NCI-H187 (cell line): ENCODE results near the gene DPYD.

Experiments used
- DNase-seq, 2 experiments: peaks; one replicate each; lab custom pipeline; 2025; lab: John Stamatoyannopoulos, UW

DPYD gene

GRCh38 chr1:97693601-97694000, 227.2 kb downstream of the DPYD start:
- no peak for DNase-seq

DNA sequence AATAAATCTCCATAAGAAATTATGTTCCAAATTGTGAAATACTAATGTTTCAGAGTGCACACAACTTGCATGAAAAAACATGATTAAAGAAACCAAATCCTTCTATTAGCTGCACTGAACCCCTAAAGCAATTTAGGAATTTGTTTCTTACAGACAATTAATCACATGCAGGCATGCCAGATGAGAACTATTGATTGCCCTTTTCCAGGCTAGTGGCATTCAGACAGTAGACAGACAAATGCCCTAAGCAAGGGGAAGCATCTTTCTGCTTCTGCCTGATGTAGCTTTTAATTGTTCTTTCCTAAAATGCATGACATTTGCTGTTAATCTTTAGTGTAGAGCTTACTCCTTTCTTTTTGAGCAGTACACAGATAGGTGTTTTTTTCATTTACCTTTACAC, 229.5 kb downstream of the DPYD start:
- no peak for DNase-seq

DNA sequence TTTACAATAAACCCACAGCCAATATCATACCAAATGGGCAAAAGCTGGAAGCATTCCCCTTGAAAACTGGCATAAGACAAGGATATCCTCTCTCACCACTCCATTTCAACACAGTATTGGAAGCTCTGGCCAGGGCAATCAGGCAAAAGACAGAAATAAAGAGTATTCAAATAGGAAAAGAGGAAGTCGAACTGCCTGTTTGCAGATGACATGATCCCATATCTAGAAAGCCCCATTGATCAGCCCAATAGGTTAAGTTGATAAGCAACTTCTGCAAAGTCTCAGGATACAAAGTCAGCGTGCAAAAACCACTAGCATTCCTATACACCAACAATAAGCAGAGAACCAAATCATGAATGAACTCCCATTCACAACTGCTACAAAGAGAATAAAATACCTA, 235.5 kb downstream of the DPYD start:
- DNase-seq: no peak

- DNase-seq: no peak
Measured at GRCh38 chr1:97680894-97681293, 239.9 kb downstream of the DPYD start.

- DNase-seq: peak in 1 of 2 experiments; percentile 23
Measured at GRCh38 chr1:97680470-97680869, 240.4 kb downstream of the DPYD start.

DNA sequence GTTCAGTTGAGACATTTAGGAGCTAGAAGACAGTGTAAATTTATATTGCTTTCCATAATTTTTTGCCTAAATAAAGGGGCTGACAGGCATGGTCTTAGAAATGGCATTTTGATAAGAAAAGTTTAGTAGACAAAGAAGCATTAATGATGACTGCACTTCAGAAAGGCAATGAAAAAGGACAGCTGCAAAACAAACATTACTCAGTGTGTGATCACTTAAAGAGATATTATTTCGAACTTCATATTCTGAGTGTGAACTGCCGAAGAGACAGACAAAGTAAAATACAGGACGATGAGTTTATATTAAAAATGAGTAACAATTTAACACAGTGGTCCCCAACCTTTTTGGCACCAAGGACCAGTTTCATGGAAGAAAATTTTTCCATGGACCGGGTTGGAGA, 243.1 kb downstream of the DPYD start:
- DNase-seq: no peak

DNA sequence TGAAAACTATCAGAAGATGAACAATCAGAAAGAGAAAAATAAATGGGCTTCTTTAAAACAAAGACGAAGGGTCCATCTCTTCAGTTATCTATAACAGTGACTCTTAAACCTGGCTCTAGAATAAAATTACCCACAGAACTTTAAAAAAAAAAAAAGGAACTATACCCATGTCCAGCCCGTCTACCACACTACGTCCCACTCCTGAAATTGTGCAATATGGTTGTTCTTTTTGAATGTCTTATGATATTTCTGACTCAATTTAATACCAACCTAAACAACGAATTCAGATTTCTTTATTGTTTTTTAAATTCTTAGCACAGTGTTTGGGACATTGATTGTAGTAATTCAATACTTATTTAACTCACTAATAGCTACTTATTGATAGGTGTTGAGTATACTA, 246.3 kb downstream of the DPYD start:
- no peak for DNase-seq

GRCh38 chr1:97668945-97669344, 251.9 kb downstream of the DPYD start:
- no peak for DNase-seq

GRCh38 chr1:97660431-97661105, 260.3 kb downstream of the DPYD start:
- no peak for DNase-seq

DNA sequence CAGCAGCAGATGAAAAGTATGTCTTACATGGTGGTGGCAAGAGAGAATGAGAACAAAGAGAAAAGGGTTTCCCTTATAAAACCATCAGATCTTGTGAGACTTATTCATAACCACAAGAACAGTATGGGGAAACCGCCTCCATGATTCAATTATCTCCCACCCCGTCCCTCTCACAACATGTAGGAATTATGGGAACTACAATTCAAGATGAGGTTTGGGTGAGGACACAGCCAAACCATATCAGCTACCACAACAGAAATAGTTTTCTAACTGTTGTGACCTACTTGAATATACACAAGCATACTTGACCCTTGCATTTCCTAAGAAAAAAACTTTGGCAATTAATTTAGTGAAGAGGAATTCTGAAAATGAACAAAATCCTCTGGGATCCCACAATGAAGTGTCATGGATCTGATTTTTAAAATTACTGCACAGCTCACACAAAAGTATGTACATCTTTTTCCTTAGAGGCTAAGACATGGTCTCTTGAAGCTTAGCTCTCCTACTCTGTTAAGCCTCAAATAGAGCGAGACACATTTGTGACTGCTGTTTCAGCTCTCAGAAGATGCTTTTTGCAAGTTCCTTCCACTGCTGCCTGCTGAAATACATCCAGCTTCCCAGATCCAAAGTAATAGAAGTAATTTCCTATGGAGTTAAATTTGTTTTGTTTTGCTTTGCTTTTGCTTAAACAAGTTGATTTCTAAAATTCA, 265.8 kb downstream of the DPYD start:
- DNase-seq: no peak

DNA sequence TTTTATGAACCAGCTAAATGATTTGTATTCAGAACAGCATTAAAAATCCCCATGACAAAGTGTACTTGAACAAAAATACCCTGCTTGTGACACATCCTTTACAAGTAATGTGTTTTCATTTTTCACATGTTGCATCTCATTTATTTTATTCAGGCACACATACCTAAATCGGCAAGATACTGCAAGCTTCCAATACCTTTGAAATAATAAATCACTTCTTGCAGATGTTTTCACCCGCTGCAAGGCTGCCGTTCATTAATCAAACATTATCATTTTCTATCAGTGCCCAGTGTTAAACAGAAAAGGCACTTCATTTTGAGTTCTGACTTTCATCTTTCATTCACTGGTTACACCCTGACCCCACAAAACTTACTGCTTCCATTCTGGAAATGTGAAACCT, 269.6 kb downstream of the DPYD start:
- DNase-seq: no peak

GRCh38 chr1:97649591-97649990, 271.2 kb downstream of the DPYD start:
- no peak for DNase-seq

DNA sequence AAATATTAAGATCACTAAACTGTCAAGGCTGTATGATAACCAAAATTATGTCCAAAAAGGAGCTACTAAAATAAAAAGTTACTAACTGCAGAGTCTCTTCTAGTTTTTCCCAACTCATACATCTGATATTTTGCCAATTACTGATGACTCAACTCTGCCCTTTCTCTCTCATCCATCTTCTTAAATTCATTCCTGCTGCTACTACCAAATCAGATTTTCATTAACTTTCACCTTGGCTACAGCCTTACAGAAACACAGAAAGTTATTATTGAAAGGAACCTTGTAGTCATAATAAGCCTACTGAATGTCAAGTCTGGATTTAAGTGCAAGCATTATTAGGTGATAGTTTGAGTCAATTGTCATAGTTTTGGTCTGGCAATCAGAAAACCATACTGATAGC, 273.1 kb downstream of the DPYD start:
- no peak for DNase-seq

GRCh38 chr1:97646071-97646470, 274.8 kb downstream of the DPYD start:
- DNase-seq: no peak

DNA sequence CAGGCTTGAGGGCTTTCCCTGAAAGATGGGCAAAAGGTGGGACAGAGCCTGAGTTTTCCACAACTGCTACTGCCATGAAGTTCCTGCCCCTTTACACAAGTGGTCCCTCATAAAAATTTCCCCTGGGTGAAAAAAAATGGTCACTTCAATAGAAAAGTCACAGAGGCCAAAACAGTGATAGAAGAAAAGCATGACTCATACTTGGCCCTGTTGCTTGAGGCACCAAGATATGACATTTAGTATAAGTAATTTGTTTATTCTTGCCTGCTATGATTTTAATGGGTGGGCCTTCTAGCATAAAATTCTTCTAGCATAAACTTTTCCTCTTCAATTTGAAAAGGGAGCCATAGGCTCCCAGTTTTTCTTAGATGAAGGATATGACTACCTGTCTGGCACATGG, 280.2 kb downstream of the DPYD start:
- DNase-seq: no peak

DNA sequence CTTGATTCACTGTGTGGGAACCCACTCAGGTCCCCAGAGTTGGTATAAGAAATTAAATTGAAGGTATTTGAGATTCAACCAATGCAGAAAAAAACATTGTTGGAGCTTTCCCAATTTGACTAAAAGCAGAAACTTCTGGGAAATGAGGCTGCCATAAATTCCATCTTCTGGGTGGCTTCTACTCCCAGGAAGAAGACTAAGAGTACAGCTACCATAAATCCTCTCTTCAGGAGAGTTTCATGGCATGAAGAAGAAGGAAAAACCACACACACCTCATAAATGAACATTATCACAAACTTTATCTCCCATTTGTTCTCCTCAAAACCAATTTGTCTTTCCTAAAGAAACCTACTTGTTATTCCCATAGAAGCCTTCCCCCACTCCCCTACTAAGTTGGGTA, 283.9 kb downstream of the DPYD start:
- DNase-seq: no peak

DNA sequence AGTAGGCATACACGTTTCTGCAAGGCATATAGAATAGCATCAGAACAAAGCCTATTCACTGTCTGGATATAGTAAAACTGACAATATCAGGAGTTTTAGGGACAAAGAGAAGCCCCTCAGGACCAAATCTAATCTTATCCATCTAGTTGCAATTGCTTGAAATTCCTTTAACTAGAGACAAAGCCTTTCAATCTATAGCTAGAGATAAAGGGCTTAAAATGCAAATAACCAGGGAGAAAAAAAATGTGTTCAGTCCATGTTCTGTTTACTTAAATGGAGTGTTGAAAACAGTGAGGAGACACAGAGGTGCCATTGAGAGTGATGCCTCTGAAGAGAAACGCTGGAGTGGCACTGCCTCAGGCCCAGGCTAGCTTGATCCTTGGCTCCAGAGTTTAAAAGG, 286.1 kb downstream of the DPYD start:
- no peak for DNase-seq

DNA sequence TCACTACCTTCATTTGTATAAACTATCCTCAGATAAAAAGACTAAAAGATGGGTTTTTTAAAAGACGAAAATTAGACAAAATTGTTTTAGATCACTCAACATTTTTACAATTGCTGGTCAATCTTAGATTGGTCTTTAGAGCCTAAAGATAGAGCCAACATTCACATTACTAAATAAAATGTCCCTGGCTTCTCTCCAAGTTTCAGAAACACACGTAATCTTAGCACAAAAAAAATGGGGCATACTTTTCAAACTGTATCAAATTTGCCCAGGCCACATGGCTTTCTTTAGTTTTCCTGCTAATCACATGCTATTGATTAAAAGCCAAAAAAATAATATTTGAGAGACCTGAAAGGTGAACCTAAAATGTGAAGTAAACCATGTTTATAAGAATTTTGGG, 288.1 kb downstream of the DPYD start:
- DNase-seq: no peak

GRCh38 chr1:97632075-97632474, 288.8 kb downstream of the DPYD start:
- DNase-seq: peak; percentile 1 to 9

DNA sequence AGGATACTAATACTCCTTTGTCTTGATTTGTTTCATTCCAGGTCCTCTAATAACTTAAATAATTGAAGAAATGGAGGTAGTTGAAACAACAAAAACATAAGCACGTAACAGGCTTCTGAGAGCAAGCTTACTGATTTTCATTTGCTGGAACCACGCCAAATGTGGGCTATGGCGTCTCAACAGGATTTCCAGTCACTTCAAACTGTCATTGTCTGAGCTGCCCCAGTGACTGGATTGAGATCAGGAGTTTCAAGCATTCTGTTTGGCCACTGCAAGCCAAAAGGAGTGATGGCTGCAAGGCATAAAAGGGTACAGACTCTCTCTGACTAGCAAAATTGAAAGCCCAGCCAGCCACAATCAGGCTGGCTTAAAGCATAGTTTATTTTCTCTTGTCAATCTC, 289.9 kb downstream of the DPYD start:
- DNase-seq: peak; percentile 1 to 34

DNA sequence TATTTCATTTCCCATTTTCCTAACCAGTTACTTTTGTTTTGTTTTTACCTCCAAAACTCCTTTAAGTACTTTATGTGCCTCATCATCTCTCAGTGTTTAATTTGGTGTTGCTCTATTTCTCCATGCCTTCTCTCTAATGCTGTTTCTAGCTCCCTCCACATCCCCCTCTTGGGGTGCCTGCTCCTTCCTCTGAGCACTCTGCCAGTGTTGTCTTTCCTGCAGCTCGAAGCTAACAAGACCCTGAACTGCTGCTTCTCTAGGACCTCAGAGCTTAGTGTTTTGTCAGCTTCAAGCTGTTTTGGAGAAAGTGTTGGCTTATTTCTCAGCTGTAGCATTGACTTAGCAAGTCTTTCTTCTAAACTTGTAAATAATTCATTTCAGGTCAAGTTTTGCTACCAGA, 290.6 kb downstream of the DPYD start:
- DNase-seq: no peak

DNA sequence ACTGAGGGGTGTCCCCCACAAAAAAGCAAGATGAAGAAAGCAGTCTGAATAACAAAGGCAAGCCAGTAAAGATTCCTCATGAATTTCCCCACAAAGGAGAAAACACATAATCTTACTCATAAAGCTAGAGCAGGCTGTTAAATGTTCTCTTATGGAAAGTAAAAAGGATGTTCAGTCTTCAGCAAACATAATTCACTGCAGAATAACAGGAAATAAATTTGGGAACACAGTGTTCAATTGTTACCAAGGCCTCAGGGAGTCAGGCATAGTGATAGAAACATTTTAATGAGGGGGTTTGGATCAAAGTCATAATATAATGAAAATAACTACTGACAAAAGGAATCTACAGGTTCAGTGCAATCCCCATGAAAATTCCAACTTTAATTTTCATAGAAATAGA, 297.6 kb downstream of the DPYD start:
- no peak for DNase-seq

GRCh38 chr1:97621955-97622354, 298.9 kb downstream of the DPYD start:
- no peak for DNase-seq

- no peak for DNase-seq
Measured at GRCh38 chr1:97619706-97620105, 301.1 kb downstream of the DPYD start.
